Activated T-cell treated with anti-CD3 and anti-CD28 coated beads for 24 hours (primary cell): ENCODE measurements around the gene CACNB4.
"Not testable (repeated sequence)": the region's sequence is repeated elsewhere in the genome, so short reads cannot be mapped to it uniquely, and the experiment has no call there.

Experiments used
- DNase-seq: peaks from one replicate; pipeline ENCODE4 v3.0.0-alpha.2; 2020; ENCODE audit warnings: low read depth

The CACNB4 gene

DNA sequence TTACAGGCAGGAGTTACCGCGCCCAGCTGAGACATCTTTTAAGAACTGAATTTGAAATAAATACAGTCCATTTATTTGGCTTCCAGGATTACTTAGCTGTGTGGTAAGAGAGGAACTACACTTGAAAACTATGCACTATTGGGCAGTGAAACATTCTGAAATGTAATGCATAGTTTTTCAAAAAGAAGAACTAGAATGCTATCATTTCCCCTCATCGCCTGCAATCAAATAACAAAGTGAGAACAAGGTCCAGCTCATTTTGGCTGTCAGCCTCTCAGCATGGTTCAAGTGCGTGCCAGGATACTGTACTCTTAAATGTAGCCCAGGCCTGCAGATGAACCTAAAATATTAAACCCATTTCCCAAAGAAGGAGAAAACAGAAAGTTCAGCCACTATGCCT is 194.0 kb downstream of the CACNB4 start:
- DNase-seq, result no peak

DNA sequence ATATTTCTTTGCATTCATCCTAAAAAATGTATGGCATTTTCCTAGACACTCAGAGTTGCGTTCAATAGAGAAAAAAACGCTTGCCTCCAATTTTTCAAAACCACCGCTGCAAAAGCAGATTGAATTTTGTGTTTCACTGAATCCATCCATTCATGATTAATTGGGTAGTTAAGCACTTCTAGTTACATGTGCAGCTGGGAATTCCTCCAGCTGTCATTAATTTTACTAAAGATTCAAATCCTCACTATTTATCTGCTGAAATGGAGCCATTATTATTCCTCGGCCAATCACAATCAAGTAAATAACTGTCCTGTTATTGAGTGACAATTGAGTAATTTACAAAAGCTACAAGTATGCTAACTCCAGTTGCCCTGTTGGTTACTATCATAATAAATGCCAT is 194.8 kb downstream of the CACNB4 start:
- DNase-seq, result no peak

DNA sequence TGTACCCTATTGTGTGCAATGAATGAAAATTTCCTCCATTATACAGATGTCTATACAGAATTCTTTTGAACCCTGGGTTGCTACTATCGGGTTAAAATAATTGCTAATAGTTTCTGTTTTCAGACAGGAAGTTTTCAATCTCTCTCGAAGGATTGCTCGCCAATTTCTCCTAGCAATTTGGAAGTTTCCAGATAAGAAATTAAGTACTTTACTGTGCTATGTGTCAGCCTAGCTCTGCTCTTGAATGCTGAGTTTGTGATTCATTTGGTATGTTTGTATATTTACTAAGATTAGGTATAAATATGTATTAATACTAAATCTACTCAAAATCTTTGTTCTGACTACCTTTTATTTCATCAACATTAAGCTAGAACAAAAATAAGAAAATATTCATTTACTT is 196.0 kb downstream of the CACNB4 start:
- no peak for DNase-seq

DNA sequence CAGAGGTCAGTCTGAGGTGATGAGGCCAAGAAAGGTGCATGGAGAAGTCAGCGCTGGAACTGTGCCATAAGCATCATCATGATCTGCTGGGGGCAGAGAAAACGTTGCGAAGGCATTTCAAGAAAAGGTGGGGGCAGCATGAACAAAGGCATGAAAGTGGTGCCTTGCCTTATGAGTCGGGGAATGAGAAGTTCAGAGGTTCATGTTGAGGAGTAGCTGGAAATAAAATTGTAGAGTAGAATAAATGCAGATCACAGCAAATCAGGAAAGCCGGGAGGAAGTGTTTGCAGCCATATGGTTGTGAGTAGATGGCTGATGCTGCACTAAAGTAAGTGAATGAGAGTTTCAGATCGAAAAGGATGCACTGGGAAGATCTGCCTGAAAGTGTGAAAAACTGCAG is 198.5 kb downstream of the CACNB4 start:
- DNase-seq, result no peak

DNA sequence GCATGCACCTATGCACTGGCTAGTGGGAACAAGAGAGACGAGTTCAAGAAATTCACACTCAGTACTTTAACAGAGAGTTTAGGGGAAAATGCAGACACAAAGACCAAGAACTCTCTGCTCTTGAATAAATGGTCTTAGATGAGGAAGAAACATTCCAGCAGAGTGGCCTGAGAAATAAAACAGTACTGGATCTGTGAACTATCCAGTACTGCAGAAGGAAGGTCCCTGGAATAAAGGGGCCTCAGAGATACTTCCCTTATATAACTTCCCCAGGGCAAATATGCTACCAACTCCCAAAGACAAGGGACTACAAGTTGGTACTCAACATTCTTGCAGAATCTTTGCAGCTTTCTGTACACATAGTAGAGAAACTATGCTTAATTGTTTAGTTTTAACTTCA is 199.7 kb downstream of the CACNB4 start:
- no peak for DNase-seq

DNA sequence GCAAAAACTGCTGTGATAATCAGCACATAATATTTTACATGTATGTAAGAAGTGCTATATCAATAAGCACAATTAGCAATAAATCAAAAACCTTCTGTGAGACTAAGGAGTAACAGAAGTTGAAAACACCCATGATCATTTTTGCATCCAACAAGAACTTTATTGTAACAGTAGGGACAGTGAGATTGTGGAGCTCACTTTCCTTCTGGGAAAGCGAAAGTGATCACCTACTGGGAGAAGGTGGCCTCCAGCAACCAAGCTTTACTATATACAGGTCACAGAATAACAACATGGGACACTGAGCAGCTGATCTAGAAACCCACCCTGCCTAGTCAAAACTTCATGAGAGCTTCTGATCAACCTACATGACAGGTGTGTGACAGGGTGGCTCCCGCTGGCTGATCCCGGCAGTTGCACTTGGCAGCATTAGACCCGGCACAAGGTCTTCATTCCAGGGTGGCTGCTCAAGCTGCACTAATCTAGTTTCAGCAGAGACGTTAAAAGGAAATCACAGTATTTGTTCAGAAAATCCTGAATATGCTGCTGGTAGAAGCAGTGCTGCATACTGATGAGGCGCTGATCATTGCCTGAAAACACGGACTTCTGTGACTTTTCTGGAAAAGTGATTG is 207.2 kb downstream of the CACNB4 start:
- DNase-seq, result no peak

DNA sequence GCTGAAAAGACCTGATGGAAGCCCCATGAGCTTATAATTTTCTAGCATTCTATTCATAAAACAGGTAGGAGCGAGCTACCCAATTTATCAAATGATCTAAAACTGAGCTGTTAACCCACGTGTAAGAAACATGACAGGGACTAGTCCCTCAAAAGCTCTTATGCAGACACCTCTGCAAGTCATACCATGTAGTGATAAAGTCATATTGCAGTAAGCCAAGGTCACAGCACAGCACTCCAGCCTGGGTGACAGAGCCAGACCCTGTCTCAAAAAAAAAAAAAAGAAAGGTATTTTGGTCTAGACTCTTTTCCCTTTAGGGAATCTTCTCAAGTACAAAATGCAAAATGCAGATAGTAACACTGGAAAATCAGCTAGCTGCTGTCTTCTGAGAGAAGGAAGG is 211.7 kb downstream of the CACNB4 start:
- DNase-seq, result no peak

DNA sequence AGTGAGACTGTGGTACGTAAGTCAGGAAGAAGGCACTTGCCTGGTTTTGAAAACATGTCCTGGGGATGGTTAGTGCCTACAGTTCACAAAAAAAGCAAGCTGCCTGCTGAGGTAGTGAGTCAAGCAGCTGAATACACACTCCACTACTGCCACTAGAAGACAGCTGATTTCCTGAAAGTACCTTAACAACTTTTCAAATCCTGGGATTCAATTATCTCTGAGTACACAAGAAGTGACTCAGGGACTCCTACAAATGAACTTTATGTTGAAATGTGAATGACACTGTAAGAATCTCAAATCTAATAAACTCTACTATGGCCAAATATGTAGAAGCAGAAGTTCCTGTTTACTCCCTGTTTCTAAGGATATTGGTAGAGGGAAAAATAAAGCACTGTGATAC is 212.6 kb downstream of the CACNB4 start:
- DNase-seq, result no peak

DNA sequence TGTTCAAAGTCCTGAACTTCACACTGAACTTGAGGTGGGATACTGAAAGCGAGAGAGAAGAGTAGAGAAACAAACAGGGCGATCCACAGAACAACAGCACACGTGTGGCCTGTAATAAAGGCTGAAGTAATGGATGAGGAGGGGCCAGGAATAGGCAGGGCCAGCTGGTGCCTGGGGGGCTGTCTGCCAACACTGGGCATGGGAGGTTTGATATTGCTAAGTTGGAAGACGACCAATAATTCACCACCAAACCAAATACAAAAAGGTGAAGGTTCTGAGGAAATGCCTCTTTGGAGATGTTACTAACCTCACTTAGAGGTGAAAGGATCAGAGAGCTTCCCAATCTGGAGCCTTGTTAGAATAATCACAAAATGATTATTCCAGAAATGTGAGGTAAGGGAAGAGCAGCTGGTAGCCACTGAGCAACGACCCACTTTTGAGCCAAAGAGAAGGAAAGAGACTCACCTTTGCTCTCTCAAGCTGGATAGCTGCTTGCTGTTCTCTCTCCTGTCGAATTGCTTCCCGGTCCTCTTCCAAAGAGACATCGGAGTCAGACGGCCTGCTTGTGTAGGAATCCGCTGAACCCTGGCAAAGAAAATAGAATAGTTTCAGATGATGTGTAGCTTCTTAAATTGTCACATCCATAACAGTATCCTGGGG is 215.9 kb downstream of the CACNB4 start:
- DNase-seq, result no peak

DNA sequence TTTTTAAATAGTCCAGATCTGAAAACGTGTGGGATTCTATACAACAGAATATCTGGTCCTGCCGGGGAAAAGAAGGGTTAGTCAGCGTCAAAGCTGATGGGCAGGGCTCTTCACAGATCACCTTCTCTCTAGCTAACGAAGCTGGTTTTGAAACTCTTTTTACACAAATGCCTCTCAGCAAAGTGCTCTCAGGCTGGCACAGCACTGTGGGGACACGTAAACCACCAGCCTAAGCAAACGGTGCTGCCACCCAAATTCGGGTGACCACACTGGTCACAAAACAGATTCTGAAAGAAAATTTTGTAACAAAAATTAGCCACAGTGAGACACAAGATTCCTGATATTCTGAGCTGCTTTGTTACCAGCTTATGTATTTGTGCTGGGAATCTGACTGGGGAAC is 217.5 kb downstream of the CACNB4 start:
- DNase-seq, result no peak

DNA sequence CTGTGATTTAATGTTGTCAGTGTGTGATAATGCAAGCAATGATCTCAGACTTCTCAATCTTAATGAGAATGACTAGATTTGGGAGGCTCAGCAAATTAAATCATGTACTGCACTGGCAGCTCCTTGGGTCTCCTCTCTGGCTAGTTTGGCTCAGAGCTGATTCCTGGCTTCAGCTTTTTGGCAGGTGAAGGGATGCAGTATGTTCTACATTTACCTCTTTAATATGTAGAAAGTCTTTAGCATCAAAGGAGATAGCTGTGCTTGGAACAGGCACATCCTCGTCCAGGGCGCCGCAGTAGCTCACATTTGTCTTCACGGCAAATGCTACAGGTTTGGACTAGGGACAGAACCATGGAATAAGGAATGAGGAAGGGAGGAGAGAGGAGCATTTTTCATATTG is 218.3 kb downstream of the CACNB4 start:
- no peak for DNase-seq

DNA sequence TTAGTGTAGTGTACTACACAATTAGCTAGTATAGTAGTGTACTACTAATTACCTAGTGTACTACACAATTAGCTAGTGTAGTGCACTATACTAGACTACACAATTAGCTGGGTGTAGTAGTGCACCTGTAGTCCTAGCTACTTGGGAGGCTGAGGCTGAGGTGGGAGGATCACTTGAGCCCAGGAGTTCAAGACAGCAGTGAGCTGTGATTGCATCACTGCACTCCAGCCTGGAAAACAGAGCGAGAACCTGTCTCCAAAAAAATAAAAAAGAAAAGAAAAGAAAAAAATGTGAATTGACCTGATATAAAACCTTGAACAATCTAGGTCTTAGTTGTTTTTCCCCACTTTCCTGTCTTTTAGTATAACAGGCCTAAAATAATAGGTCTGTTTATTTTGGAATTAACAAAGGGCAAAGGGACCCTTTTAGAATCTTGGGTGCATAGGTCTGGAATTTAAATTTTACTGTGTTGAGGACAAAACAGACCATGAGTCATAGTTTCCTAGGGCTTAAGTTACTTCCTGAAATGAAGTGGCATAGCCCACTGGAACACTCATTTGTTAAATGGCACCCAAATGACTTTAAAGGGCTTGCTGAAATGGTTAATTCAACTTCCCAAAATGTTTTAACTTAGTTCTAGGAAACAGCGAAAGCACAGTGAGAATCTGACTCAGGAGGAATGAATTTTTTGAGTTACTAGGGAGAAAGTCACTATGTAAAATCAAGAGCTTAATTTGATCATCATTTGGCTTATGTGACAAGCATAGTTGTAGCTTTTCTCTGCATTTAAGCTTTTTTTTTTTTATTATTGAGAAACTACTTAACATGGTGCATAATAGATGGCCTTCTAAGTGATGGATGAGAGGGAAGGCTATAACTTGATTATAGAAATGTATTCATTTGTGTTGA is 219.9 kb downstream of the CACNB4 start:
- no peak for DNase-seq

DNA sequence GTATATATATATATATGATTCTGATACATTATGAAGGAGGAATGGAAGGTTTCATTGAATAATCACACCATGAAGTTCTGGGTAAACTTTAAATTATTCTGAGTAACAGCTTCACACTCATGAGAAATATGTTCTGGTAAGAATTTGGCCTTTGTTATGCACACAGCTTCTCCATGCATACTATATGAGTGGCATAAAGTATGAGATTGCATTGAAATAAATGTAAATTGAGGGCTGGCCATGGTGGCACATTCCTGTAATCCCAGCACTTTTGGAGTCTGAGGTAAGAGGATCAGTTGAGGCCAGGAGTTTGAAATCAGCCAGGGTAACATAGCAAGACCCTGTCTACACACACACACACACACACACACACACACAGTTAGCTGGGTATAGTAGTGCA is 220.6 kb downstream of the CACNB4 start:
- DNase-seq, result no peak

DNA sequence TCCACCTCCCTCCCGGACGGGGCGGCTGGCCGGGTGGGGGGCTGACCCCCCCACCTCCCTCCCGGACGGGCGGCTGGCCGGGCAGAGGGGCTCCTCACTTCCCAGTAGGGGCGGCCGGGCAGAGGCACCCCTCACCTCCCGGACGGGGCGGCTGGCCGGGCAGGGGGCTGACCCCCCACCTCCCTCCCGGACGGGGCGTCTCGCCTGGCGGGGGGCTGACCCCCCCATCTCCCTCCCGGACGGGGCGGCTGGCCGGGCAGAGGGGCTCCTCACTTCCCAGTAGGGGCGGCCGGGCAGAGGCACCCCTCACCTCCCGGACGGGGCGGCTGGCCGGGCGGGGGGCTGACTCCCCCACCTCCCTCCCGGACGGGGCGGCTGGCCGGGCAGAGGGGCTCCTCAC is 223.2 kb downstream of the CACNB4 start:
- not testable (repeated sequence) for DNase-seq

DNA sequence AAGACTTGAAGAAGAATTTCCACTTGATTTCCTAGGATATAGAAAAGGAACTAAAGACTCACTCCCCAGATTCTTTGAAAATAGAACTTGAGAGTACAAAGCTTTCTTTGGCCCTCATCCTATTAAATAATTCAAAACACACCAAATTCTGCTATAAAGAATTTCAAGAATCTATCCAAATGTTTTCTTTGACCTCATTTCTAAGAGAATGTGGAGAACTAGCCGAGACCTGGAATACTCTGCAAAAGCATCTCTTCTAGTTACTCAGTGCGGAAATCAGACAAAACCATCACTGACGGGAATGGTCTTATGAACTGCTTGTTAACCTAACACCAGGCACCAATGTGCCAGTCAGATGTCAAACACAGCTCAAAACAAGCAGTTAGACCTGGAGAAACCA is 226.4 kb downstream of the CACNB4 start:
- no peak for DNase-seq

DNA sequence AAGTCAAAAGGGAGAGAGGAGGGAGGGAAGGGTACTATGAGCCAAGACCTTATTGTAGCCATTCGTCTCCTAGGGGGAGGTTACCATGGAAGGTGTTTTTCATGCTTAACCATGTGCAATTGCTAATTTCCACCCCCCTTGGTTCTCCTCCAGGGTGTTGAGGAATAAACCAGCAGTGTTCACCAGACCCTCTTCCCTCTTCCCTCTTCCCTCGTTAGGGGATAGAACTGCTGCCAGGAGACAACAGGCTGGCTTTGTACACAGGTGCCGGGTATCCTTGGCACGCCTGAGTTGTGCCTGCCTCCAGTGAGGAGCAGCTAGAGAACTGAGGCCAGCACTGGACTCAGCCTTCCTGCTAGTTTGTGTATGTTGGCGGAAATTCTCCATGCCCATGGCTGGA is 229.6 kb downstream of the CACNB4 start:
- no peak for DNase-seq

DNA sequence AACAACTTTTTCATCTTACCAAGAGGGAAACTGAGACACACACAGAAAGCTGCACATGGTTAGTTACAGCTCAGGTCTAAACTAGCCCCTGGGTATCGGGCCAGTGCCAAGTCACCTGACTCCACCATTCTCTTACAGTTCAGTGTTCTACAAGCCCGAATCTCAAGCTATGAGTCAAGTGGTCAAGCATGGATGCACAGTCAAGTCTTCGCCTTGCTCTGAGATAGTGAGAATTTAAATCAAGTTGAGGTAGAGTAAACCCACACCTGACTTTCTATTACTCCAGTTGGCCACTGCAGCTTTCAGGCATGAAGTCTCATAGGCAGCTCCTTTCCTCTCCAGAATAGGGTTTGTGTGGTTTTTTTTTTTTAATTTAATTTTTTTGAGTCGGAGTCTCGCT is 236.1 kb downstream of the CACNB4 start:
- DNase-seq, result no peak

DNA sequence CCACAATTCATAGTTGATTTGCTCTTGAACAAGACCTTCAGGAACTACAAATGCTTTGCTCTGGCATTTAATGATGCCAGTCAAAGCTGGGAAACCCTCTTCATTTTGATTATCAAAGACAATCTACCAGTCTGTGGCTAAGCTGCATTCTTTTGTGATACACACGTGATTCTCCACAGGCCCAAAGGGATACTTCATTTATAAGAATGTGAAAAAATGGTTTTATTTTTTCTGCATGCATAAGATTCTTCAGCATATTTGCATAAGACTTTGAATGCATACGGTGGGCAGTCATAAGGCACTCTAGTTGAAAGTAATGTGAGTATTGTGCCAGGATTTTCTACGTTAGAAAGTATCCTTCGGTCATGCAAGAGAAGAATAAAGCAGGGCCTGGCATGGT is 237.7 kb downstream of the CACNB4 start:
- no peak for DNase-seq

DNA sequence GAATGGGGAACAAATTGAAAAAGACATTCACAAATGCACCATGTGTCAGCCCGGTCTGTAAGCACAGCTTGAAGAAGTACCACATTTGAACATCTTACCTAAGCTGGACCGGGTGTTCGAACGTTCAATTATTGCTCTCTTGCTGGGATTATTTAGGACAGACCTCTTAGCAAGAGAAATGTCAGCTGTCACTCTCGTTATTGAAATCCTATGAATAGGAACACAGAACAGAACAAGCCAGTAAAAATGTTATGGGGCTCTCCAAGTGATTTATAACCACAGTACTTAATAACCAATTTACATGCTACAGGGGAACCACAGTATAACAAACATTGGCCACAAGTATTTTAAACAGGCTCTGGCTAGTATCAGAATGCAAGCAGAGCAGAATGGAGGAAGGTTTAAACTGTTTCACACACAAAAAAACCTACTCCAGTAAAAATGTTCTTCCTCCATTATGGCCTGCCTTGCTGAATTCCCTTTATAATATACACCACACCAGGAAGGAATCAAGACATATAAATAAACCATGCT is 238.2 kb downstream of the CACNB4 start:
- no peak for DNase-seq

DNA sequence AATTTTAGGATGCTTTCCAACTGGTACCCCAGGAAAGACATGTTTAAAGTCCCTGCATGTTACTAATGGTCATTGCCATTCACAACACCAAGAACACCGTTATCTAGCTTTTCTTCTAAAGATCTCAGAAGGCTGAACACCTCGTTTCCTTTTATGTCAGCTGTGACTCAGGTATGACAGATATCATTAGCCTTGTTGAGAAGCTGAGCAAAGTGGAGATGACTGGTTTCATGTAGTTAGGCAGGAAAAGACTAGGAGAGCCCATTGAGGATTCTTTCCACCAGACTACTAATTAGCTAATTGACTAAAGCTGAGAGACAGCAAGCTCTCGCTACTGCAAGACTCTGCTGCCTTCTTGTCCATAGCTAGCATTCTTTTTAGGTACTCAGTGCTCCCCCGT is 238.6 kb downstream of the CACNB4 start:
- no peak for DNase-seq

DNA sequence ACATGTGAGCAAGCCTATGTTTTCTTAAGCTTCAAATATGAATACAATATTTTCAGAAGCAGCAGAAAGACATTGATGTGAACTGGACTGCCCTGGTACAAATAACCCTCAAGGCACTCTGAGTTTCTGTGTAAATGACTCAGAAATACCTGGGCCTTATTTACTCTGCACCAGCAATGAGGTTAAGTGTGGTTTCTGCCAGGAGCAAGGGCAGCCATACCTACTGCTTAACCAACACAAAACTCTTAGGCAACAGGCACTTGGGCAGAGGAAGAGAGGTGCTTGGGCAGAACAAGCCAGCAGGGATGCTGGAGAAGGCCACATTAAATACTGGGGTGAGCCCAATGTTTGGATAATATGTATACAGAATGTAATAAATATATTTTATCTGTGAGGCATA is 241.2 kb downstream of the CACNB4 start:
- no peak for DNase-seq

DNA sequence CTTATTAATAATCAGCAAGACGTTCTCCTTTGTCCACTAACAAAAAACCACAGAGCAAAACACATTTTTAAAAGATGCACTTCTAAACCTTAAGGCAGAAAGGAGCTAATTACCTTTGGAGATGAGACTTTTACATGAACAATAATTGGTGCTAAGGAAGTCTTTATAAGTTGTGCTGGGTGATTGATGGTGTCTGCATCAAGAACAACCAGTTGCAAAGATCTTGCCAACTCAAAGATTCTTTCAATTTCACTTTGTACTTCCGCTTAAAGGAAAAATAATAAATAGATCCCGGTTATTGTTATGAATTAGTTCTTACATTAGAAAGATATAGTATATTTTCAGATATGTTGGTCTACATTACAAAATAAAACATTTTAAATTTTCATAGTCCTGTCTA is 243.7 kb downstream of the CACNB4 start:
- no peak for DNase-seq
